RWPE2 (cell line): ENCODE data around the gene FRK.

Experiments used
- ATAC-seq: fragments of 200-7000 bp; cut with Tn5 transposase; 3 replicates; pipeline ENCODE4 v1.9.1; 2021; ENCODE audit warnings: low read depth
- DNase-seq: peaks from one replicate; pipeline ENCODE4 v3.0.0-alpha.2; 2020; ENCODE audit warnings: low spot score
- H3K27ac ChIP-seq: fragments of 450-650 bp; 2 replicates; pipeline ENCODE4 v1.5.1; 2017; ENCODE audit warnings: mild to moderate bottlenecking; ENCODE audit not compliant: poor library complexity, severe bottlenecking
- H3K27me3 ChIP-seq: fragments of 250-450 bp; sonication (Bioruptor Pico); 2 replicates; pipeline ENCODE4 v1.5.1; 2021; ENCODE audit warnings: mild to moderate bottlenecking, moderate library complexity; ENCODE audit not compliant: insufficient read depth, poor library complexity, severe bottlenecking
- H3K36me3 ChIP-seq: fragments of 250-450 bp; sonication (Bioruptor Pico); 2 replicates; pipeline ENCODE4 v1.5.1; 2020; ENCODE audit warnings: low read depth, mild to moderate bottlenecking, moderate library complexity
- H3K4me1 ChIP-seq: fragments of 250-450 bp; sonication (Bioruptor Pico); 2 replicates; pipeline ENCODE4 v1.5.1; 2021; ENCODE audit warnings: mild to moderate bottlenecking, moderate library complexity; ENCODE audit not compliant: insufficient read depth, poor library complexity, severe bottlenecking
- H3K4me3 ChIP-seq: fragments of 250-450 bp; sonication (Bioruptor Pico); 2 replicates; pipeline ENCODE4 v1.5.1; 2021; ENCODE audit warnings: mild to moderate bottlenecking, moderate library complexity; ENCODE audit not compliant: severe bottlenecking
- H3K9me3 ChIP-seq: fragments of 250-450 bp; sonication (Bioruptor Pico); 2 replicates; pipeline ENCODE4 v1.5.1; 2021; ENCODE audit warnings: mild to moderate bottlenecking, moderate library complexity; ENCODE audit not compliant: severe bottlenecking
- TF ChIP-seq, protein P1 (sequence below): fragments of 450-650 bp; IDR thresholded peaks from one replicate; pipeline ENCODE4 v1.5.1; 2017; ENCODE audit warnings: mild to moderate bottlenecking, moderate library complexity; ENCODE audit not compliant: poor library complexity, severe bottlenecking

FRK gene

DNA sequence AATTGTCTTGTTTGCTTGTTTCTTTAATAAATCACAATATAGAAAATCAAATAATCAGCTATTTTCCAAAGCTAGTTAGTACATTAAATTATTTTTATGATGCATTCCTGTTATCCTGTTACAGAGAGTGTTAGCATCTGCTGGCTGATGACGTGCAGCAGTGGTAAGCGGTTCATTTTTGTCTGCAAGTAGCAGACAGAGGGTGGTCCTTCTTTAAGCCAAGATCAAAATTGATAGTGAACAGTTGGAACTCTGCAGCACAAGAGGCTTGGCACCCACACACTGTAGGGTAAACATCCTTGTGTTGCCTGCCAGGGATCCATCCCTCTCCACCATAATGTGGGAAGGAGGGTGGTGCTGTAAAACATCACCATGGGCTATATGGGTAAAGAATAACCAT lies 158.3 kb downstream of the FRK start:
- TF ChIP-seq, protein P1, sequence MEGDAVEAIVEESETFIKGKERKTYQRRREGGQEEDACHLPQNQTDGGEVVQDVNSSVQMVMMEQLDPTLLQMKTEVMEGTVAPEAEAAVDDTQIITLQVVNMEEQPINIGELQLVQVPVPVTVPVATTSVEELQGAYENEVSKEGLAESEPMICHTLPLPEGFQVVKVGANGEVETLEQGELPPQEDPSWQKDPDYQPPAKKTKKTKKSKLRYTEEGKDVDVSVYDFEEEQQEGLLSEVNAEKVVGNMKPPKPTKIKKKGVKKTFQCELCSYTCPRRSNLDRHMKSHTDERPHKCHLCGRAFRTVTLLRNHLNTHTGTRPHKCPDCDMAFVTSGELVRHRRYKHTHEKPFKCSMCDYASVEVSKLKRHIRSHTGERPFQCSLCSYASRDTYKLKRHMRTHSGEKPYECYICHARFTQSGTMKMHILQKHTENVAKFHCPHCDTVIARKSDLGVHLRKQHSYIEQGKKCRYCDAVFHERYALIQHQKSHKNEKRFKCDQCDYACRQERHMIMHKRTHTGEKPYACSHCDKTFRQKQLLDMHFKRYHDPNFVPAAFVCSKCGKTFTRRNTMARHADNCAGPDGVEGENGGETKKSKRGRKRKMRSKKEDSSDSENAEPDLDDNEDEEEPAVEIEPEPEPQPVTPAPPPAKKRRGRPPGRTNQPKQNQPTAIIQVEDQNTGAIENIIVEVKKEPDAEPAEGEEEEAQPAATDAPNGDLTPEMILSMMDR = no peak
- DNase-seq (no peak), ATAC-seq (no peak)
- Histone ChIP-seq H3K4me1 (no peaks in the 10 kb centered on the region), H3K36me3 (no peaks in the 10 kb centered on the region), H3K9me3 (no peaks in the 10 kb centered on the region), H3K27me3 (no peaks in the 10 kb centered on the region), H3K4me3 (no peak overlapping the region), H3K27ac (no peak overlapping the region)

DNA sequence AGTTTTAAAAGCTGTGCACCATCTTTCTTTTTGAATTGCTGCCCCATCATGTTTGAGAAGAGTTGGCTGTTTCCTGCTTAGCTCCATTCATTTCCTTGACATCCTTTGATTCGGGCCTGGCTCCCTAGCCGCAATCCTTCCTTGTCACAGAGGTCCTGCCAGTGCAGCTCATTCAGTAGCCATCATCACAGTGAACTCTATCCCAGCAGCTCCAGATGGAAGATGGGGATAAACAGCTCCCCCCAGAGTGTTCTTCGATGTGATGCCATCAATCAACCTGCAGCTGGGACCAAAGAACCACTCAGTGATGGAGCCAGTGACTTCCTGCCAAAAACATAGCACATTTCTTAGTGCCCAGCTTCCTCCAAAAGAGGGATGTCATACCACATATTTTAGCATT lies 158.8 kb downstream of the FRK start:
- no peak overlapping the region for H3K27ac ChIP-seq
- no peak overlapping the region for H3K4me3 ChIP-seq
- TF ChIP-seq, protein P1 = no peak
- DNase-seq = no peak
- no peaks in the 10 kb centered on the region for H3K4me1 ChIP-seq
- no peaks in the 10 kb centered on the region for H3K9me3 ChIP-seq
- H3K27me3 ChIP-seq = no peaks in the 10 kb centered on the region
- no peaks in the 10 kb centered on the region for H3K36me3 ChIP-seq
- ATAC-seq = no peak

DNA sequence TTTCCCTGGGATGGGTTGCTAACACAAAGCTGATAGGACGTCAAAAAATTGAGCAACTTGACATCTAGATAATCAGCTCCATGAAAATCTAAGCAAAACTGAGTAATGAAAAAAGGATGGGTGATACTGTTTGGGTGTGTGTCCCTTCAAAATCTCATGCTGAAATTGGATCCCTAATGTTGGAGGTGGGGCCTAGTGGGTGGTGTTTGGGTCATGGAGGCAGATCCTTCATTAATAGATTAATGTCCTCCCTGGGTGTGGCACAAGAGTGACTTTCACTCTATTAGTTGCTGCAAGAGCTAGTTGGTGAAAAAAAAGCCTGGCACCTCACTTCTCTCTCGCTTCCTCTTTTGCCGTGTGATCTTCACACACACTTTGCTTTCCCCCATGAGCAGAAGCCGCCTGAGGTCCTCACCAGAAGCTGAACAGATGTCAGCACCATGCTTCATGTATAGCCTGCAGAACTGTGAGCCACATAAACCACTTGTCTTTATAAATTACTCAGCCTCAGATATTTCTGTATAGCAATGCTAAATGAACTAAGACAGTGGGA lies 160.9 kb downstream of the FRK start:
- Histone ChIP-seq H3K9me3 (no peaks in the 10 kb centered on the region), H3K4me1 (no peaks in the 10 kb centered on the region), H3K4me3 (no peak overlapping the region), H3K36me3 (no peaks in the 10 kb centered on the region), H3K27me3 (peaks cover 7% of the 10 kb centered on the region), H3K27ac (no peak overlapping the region)
- ATAC-seq (no peak), DNase-seq (no peak)
- TF ChIP-seq, protein P1 = no peak

DNA sequence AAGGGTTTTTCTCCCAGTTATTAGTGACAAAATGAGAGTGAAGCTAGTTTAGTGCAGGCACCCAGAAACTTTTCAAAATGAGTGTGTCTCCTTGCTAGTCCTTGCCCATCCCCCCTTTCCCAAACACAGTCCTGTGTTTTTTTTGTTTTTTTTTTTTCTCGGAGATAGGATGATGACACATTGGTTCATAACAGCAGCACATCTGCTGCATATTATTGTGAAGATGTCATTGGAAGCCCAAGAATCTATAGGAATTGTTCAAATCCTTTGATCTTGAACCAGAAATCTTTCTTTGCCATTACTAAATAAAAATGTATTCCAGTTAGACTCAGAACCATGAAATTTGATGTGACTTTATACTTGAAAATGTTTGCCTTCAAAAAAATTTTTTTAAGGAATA lies 162.4 kb downstream of the FRK start:
- Histone ChIP-seq H3K4me1 (no peaks in the 10 kb centered on the region), H3K27ac (no peak overlapping the region), H3K36me3 (no peaks in the 10 kb centered on the region), H3K27me3 (peaks cover 7% of the 10 kb centered on the region), H3K9me3 (no peaks in the 10 kb centered on the region), H3K4me3 (no peak overlapping the region)
- ATAC-seq (no peak), DNase-seq (no peak)
- TF ChIP-seq, protein P1 = no peak

DNA sequence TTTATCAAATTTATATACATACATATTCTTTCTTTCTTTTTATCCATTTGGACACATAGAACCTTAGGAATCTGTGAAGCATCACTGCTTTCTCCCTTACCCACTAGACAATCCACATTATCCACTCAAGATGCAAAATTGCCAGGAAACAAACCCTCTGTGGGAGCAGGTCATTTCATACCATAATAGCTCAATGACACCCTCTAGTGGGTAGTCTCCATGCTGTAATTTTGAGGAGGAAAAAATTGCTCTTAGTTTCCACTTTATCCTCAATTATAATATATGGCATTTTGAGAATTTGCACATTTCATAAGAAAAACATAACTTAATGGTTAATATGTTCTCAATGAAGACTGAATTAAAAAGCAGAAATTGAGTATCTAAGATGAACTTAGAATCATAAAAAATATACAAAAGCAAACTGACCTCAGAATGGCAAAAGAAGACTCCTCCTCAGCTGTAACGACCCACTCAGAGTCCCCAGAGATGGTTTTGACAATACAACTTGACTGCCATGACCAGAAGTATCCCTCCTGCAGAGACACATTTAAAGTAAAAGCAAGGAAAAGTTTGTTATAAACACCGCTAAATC lies 164.1 kb downstream of the FRK start:
- ATAC-seq (peak; percentile 45; the same call in 2 of the 3 replicates), DNase-seq (no peak)
- peaks cover 7% of the 10 kb centered on the region for H3K27me3 ChIP-seq

More for the DNA sequence above, 164.1 kb downstream of the FRK start:
- H3K9me3 ChIP-seq = no peaks in the 10 kb centered on the region
- H3K4me3 ChIP-seq = no peak overlapping the region
- TF ChIP-seq, protein P1 = peak; percentile 90
- H3K27ac ChIP-seq = no peak overlapping the region
- no peaks in the 10 kb centered on the region for H3K36me3 ChIP-seq
- H3K4me1 ChIP-seq = no peaks in the 10 kb centered on the region
